ENCODE data around the gene NR2F6.
"Not testable (repeated sequence)": the region's sequence is repeated elsewhere in the genome, so short reads cannot be mapped to it uniquely, and the experiment has no call there.

NR2F6 gene

DNA sequence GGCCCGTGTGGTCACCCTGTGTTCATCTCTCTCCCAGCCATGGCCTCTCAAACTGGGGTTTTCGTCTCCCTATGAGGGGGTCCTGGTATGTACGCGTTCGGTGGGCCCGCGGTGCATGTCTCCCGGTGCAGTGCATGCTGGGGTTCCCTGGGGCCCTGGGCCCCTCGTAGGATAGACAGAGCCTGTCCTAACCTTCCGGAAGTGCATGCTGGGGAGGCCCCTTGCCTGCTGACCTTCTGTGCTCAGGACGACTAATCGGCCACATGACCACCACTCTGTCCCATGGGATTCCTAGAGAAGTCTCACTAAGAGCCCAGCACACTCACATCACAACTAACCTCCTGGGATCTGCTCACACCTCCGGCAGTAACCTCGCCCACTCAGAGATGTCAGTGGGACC lies 35.4 kb downstream of the NR2F6 start:
- no peak for DNase-seq

DNA sequence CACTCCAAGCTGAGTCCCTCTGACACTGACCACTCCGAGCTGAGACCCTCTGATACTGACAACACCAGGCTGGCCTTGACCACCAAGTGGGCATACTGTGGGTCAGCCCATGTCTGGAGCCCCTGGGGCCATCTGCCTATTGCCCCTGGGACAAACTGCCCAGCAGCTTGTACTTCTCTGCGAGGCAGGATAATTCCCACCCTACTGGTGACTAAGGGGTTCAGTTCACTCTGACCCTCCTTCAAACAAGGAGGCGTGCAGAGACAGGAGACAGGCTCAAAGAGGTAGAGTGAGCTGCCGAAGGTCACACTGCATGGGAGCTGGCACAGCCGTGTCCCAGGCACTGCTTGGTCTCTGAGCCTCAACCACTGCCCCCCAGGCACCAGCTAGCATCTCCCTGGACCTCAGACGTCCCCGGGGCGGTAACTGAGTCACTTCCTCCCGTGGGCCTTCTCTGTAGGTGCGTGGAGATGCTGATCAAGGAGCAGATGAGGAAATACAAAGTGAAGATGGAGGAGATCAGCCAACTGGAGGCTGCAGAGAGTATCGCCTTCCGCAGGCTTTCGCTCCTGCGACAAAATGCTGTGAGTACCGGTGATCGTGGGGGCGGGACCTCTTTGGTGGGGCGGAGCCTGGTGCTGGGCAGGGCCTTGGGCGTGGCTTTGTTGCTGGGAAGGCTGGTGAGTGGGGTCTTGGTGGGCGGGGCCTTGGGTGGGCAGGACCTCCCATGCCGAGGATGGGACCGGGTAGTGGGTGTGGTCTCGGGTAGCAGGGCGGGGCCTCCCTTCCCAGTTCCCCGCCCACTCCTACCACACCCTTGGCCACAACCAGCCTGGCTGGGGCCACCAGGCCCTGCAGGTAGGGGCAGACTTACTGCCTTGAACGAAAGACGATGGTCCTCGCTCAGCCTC lies 36.3 kb downstream of the NR2F6 start:
- peak; percentile 33 for DNase-seq

DNA sequence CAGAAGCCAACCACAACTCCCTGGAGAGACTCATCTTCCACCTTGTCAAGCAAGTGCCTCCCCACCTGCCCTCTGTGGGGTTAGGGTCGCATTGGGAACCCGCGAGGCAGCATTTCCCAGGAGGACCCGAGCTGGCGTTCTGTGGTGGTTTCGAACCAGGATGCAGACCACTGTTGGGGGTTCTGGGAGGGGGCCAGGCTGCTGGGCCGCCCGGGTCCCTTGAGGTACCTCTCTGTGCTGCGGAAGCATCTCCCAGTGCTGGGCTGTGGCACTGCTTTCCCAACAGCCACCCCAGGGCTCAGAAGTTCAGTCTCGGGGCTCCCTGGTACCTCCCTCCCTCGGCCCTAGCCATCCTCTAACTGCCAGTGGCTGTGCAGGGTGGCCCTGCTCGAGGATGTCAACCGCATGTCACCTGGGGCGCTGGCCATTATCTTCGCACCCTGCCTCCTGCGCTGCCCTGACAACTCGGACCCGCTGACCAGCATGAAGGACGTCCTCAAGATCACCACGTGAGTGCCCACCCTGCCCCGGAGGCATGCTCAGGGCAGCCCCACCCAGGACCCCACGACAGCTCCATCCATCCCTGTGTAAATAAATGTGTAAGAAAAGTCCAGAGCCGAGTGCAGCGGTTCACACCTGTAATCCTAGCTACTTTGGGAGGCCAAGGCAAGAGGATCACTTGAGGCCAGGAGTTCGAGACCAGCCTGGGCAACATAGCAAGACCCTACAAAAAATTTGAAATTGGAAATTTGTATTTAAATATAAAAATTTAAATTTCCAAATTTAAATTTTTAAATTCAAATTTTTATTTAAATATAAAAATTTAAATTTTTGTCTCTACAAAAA lies 38.8 kb downstream of the NR2F6 start:
- no peak for DNase-seq

DNA sequence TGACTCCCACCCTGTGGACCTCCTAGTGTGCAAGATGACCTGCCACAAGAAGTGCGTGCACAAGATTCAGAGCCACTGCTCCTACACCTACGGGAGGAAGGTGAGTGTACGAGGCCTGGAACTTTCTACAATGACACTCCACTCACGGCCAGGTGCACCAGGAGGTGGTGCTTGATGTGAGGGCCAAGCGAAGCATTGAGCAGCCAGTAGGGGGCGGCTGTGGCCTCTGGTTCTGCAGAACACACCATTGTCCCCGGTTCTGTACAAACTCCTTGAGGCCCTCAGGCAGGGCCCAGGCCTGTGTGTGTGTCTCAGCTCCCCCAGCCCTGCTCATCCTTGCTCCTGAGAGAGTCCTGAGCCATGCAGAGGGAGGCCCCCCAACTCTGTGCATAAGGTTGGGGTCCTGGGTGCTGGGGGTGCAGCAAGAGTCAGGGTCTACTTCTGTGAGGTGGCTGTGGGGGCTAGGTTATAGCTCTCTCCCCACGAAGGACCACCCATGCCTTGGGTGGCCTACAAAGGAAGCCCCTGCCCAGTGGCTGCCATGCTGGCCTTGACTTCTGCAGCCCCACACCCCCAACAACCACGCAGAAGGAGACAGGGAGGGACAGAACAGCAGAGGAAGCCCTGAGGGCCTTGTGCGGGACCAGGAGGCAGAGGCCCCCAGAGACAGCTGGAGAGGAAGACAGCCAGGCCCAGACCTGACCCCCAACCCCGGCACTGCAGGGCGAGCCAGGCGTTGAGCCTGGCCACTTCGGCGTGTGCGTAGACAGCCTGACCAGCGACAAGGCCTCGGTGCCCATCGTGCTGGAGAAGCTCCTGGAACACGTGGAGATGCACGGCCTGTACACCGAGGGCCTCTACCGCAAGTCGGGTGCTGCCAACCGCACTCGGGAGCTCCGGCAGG lies 40.2 kb downstream of the NR2F6 start:
- DNase-seq = peak; percentile 65

GRCh38 chr19:17202713-17203112 lies 43.0 kb downstream of the NR2F6 start:
- no peak for DNase-seq

DNA sequence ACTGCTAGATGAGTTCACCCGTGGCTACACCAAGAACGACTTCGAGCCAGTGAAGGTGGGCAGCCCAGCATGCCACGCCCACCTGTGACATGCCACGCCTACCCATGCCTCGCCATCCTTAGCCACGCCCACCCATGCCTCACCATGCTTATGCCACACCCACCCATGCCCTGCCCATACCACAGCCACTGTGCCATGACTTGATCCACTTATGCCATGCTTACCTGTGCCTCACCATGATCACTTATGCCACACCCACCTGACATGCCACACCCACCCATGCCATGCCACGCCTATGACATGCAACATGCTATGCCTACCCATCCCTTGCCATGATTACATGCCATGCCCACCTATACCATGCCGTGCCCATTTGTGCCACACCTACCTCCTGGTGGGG lies 43.5 kb downstream of the NR2F6 start:
- peak; percentile 16 for DNase-seq

GRCh38 chr19:17200408-17201079 lies 45.2 kb downstream of the NR2F6 start:
- no peak for DNase-seq

DNA sequence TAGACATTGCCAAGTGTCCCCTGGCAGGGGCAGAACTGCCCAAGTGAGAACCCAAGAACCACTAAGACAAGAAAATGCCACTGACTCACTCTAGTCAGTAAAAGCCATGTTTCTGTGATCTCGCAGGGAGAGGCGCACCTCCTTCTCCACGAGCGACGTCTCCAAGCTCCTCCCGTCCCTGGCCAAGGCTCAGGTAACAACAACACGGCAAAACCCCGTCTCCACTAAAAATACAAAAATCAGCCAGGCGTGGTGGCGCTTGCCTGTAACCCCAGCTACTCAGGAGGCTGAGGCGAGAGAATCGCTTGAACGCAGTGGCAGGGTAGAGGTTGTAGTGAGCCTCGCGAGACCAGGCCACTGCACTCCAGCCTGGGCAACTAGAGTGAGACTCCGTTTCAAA lies 48.1 kb downstream of the NR2F6 start:
- DNase-seq = no peak

DNA sequence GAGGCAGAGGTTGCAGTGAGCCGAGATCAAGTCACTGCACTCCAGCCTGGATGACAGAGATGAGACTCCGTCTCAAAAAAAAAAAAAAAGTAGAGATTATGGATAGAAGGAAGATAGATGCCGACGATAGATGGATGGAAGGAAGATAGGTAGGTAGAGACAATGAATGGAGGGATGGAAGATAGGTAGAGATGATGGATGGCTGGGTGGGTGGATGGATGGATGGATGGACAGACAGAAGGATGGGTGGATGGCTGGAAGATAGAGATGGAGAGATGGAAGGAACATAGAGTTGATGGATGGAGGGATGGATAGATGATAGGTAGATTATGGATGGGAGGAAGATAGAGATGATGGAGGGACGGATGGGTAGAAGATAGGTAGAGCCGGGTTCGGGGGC lies 49.1 kb downstream of the NR2F6 start:
- DNase-seq = no peak

DNA sequence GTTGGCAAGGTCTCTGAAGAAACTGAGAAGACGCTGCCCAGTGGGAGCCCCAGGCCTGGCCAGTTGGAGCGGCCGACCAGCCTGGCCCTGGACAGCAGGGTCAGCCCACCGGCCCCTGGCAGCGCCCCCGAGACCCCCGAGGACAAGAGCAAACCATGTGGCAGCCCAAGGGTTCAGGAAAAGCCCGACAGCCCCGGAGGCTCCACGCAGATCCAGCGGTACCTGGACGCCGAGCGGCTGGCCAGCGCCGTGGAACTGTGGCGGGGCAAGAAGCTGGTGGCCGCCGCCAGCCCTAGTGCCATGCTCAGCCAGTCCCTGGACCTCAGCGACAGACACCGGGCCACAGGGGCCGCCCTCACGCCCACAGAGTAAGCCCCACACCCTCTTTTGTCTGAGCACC lies 50.6 kb downstream of the NR2F6 start:
- DNase-seq = no peak

DNA sequence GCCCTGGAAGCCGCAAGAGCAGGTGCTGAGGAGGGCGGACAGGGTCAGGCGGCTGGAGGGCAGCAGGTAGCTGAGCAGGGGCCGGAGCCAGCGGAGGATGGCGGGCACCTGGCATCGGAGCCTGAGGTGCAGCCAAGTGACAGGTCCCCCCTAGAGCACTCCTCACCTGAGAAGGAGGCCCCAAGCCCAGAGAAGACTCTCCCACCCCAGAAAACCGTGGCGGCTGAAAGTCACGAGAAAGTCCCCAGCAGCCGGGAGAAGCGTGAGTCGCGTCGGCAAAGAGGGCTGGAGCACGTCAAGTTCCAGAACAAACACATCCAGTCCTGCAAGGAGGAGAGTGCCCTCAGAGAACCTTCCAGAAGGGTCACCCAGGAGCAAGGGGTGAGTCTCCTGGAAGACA lies 51.1 kb downstream of the NR2F6 start:
- no peak for DNase-seq

GRCh38 chr19:17192751-17193150 lies 53.0 kb downstream of the NR2F6 start:
- no peak for DNase-seq

DNA sequence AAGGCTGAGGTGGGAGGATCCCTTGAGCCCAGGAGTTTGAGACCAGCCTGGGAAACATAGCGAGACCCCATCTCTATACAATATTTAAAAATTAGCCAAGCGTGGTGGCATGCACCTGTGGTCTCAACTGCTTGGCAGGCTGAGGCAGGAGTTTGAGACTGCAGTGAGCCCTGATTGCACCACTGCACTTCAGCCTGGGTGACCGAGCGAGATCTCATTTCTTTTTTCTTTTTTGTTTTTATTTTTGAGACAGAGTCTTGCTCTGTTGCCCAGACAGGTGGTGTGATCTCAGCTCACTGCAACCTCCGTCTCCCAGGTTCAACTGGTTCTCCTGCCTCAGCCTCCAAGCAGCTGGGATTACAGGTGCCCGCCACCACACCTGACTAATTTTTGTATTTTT lies 54.0 kb downstream of the NR2F6 start:
- DNase-seq = not testable (repeated sequence)

DNA sequence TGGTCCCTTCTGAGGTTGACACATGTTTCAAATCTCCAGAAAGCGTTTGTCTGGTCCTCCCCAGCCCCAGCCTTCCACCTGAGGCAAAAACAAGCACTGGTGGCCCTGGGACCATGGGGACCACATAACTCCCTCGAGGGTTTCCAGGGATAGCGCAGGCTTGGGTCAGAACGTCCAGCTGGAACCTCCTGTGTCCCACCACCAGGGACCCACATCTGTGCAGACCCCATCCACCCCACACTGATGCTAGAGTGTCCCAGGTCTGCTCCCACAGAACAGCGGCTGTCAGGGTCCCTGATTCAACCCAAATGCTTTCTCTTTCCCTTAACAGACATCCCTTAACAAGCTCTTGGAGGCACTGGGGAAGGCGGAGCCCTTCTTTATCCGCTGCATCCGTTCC lies 60.1 kb downstream of the NR2F6 start:
- no peak for DNase-seq

DNA sequence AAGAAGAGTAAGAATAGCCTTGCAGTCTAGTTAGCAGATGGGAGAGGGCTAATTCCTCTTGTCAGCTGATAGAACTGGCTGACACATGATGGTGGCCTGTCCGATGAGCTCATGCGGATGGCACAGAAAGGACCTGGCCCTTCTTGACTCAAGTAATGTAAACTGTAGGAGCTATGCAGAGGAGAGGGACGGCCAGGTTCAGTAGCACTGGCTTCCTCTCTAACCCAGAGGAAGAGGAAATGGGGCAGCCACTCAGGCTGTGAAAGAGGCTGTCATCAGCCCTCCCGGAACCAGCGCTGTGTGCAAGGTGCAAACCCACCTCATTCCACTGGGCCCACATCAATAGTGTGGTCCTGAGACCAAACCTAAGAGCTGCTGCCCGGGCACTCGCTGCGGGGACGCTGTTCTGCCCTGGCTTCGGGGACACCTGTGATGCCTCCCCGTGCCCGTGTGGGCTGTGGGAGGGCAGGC lies 61.3 kb downstream of the NR2F6 start:
- peak; percentile 35 for DNase-seq

DNA sequence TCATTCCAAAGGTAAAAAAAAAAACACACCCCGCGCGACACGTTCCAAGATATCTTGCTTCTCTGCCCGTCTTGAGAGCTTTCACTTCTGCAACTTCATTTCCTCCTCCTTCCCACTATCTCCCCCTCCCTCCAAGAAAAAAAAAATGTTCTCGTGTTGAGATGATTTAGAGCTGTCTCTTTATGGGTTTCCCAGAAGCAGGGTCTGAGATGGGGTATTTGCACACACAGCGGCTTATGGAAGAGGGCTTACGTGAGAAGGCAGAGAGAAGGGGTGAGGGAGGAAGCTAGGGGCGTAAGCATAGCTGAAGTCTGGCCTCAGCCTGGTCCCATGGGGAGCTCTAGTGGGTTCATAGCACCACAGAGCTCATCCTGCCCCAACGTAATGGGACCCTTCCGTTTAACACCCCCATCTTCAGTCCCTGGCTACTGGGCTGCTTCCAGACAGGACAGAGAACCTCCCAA lies 61.8 kb downstream of the NR2F6 start:
- peak; percentile 16 for DNase-seq

- DNase-seq = peak; percentile 10
Observed at GRCh38 chr19:17183271-17183761, 62.4 kb downstream of the NR2F6 start.

Measured in activated naive CD4-positive, alpha-beta T cell treated with Interleukin-2 at 50 U/mL for 16 hours (primary cell).